Measurements from ENCODE around the gene SNPH.

SNPH gene

DNA sequence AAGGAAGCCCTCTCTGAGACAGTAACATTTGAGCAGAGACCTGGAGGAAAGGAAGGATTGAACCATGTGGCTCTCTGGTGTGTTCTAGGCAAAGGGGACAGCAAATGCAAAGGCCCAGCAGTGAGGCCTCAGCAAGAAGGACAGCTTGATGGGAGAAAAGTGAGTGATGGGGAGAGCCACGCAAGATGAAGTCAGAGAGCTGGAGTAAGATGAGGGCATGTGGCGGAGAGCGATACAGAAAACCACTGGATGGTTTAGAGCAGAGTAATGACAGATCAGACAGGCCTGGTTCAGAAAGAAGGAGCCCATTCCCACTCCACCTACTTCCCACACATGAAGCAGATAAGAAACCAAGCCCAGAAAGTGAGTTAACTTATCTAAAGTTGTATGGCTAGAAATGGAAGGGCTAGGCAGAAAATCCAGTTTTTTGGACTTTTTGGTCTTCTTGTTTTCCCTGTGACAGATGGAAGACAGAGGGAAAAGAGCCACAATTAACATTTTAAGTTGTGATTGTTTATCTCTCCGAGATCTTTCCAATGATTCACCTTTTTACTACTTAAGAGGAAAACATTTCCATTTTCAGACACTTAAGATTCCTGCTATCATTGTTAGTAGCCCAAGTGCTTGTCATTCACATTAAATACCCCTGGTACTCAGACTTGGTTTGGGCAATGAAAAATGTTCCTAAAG lies 723 bp upstream of the SNPH start:
- no peak for DNase-seq

DNA sequence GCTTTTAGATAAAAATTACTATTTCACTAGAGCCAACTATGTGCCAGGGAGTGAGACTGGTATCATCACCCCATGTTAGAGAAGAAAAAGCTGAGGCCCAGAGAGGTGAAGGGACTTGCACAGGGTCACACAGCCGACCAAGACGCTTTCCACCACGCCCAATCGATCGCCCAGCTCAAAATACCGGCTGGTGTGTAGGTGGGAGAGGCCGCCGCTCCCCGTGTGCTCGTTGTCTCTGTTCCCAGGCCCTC lies 253 bp upstream of the SNPH start:
- no peak for DNase-seq

DNA sequence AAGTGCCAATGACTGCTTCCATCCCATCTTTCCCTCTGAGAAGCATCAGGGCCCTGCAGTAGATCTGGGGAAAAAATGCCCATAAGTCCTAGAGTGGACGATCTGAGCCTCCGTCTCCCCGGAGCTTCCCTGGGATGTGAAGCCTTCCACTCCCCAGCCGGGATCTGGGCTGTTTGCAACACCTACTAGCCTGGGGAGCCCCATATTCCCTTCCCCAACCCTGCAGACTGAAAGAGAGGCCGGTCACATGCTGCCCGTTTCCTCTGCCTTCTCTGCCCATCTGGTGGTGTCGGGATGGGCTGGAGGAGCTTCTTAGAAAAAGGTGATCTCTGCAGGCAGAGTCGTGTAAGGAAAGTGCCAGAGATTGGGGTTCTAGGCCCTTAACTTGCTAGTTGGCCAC lies 1.1 kb downstream of the SNPH start:
- DNase-seq = no peak

DNA sequence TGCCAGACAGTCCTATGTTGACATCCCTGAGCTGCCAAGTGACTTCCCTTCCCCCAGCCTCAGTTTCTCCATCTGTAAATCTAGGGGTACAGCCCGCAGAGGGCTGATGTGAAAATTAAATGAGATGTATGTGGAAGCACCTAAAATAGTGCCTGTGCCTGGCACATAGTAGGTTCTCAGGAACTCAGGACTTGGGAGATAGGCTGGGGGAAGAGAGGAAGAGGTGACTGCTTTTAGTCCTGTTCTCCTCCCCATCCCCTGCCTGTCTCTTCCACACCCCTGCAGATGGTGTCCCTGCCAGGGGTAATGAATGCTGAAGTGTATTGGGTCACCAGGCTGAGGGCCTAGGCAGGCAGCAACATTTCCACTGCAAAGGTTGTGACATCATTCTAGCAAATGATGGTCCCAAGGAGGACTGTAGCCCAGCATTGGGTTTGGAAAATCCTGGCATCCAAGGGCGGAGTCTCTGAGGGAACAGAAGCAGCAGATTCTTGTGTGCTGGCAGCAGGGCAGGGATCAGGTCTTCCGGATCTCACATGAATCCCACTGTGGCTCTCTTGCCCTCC lies 1.8 kb downstream of the SNPH start:
- DNase-seq = no peak

DNA sequence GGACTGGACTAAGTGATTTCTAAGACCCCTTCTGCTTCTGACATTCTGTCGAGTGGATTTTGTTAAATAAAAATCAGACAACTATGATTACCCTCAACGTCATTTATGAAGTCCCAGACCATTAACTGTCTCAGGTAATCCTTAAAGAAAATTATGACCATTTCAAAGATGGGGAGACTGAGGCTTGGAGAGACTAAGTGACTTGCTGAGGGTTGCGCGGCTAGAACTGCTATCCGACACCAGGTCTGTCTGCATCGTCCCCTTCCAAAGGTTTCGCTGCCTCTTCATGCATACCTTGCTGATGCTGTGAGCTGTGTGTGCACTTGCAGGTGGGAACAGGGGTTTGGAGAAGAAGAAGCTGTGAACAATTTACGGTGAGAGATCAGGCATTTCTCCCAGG lies 3.1 kb downstream of the SNPH start:
- DNase-seq = no peak

DNA sequence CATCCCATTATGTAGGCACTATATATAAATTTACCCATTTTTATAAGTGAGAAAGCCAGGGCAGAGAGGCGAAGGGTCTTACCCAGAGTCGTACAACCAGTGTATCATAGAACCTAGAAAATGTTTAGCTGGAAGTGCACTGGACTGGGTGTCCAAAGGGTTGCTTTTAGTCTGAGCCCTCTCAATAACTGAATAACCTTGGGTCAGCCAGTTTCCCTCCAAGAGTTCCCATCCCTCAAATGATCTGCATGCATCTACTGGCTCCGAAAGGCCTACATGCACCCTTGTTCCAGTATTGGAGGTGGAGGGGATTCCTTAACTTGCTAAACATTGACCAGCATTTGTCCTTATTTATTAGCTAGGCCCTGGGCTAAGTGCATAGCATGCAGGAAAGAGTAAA lies 3.8 kb downstream of the SNPH start:
- DNase-seq = no peak

GRCh38 chr20:1272368-1273100 lies 6.4 kb downstream of the SNPH start:
- no peak for DNase-seq

DNA sequence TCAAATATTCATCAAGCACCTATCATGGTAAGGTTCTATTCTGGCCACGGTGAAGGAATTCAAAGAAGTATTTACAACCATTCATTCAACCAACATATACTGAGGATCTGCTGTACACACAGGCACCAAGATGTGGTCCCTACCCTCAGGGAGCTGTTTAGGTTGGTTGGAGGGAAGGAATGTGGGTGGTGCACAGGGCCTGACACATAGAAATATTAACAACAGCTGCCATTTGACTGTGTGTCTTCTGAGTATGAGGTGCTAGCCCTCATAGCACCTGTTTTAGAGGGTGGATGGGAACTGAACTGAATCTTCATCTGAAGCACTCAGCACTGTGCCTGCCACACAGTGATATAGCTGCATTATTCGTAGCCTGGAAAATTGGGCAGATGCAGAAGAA lies 7.3 kb downstream of the SNPH start:
- DNase-seq = no peak

DNA sequence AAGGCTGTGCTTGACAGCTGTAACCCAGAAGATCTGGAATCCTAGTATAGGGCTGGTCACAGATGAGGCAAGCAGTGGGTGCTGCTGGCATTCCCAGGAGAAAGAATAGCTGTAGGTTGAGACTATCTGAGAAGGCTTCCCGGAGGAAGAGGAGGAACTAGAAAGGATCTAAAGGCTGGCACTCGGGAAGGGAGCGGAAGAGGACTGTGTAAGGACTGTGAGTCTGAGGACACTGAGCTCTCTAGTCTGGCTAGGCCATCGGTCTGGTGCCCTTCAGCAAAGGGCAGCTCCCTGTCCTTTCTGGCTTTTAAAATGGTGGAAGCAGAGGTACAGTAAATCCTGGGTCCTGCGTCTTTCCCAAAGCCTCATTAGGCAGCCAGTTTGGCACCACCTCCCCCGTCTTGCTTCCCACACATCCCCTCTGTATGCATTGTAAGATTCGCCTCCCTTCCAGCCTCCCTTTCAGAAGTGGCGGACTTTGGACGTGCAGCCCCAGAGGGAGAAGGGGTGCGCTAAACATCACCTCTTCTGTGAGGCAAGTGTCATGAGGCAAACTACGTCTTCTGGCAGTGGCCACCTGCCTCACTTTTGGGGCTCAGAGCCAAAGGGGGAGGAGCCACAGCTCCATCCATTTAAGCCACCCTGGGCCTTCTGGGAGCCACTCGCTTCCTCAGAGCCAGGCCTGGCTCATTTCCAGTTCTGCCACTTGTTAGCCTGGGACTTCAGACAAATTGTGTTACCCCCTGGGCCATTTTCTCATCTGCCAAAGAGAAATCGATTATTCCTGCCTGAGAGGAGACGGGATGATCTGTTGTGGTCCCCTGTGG lies 8.6 kb downstream of the SNPH start:
- peak; percentile 90 for DNase-seq

- no peak for DNase-seq
Observed at GRCh38 chr20:1275919-1276318, 9.8 kb downstream of the SNPH start.

DNA sequence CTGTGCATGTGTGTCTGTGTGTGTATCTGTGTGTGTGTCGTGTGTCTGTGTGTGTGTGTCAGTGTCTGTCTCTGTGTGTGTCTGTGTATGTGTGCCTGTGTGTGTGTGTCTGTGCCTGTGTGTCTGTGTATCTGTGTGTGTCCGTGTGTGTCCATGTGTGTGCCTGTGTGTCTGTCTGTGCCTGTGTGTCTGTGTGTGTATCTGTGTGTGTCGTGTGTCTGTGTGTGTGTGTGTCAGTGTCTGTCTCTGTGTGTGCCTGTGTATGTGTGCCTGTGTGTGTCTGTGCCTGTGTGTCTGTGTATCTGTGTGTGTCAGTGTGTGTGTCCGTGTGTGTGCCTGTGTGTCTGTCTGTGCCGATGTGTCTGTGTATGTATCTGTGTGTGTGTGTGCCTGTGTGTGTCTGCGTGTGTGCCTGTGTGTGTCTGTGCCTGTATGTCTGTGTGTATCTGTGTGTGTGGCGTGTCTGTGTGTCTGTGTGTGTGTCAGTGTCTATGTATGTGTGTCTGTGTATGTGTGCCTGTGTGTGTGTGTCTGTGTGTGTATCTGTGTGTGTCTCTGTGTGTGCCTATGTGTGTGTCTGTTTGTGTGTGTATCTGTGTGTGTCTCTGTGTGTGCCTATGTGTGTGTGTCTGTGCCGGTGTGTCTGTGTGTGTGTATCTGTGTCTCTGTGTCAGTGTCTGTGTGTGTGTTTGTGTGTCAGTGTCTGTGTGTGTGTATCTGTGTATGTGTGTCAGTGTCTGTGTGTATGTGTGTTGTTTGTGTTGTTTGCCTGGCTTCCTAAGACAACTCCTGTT lies 11.6 kb downstream of the SNPH start:
- DNase-seq = no peak

- DNase-seq = no peak
Observed at GRCh38 chr20:1278993-1279392, 12.9 kb downstream of the SNPH start.

DNA sequence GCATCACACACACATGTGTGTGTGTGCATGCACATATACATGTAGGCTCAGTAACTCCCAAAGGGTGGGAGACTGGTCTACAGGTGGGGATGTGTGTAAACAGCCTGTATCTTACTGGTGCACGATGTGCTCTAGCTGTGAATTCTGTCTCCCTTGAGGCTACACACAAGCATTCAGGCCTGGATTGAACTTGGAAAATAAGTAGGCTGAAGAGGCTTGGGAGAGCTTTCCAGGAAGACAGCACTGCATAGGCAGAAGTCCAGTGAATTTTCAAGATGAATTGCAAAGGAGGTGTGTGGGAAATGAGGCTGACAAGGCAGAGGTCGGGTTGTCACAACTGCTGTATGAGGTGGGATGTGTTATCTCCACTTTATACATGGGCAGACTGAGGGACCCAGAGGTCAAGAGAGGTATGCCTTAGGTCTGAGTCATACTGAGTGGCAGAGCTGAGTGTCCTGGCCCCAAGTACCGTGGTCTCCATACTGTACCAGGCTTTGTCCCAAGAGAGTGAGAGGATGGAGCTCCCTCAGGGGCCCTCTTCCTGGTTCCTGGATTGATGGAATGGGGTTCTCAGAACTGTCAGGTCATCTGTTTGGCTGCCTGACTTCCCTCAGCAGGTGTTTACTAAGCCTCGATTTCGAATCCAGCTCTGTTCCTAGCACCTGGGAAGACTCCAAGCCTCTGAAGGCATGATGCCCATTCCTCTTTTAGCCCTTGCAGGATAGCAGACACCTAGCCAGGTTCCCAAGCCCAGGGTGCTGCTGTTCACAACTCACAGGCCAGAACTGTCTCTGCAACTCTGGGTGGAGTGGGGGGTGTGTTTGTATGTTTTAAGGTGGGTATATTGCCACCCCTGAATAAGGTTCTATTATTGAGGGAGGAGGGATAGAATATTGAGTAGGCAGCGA lies 14.4 kb downstream of the SNPH start:
- DNase-seq = no peak

DNA sequence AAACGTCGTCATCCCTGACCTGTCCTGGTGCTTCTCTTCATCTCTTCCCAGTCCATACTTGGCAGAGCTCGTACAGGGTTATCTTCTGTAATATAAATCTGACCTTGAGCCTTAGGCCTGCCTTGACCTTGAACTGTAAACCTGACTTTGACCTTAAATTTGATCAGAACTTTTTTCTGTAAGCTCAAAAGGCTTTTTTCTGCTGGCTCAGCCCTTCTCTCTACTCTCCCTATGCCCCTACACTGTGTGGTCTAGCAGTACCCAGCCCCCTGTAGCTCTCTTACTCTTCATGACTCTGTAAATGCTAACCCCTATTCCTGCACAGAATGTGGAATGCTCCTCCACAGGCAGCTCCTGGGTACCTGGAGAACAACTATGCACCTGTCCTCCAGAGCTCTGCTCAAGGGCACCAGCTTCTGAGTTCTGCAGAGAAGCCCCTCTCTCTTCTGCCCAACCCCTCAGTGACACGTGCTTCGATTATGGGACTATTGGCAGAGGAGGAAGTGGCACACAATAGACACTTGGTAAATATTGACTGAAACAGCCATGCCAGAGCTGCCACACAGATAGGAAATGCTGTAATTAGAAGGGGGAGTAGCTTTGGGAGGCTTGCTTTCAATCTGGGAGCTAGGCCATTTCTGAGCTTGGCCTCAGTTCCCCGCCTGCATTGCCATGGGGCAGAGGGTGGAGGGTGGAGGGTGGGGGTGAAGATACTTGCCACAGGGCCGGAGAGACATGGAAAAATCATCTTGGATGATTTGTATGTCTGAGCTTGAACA lies 15.4 kb downstream of the SNPH start:
- peak; percentile 43 for DNase-seq

- DNase-seq = no peak
Observed at GRCh38 chr20:1282966-1283365, 16.9 kb downstream of the SNPH start.

GRCh38 chr20:1283522-1284510 lies 17.7 kb downstream of the SNPH start:
- no peak for DNase-seq

GRCh38 chr20:1286267-1287024 lies 20.4 kb downstream of the SNPH start:
- DNase-seq = no peak

DNA sequence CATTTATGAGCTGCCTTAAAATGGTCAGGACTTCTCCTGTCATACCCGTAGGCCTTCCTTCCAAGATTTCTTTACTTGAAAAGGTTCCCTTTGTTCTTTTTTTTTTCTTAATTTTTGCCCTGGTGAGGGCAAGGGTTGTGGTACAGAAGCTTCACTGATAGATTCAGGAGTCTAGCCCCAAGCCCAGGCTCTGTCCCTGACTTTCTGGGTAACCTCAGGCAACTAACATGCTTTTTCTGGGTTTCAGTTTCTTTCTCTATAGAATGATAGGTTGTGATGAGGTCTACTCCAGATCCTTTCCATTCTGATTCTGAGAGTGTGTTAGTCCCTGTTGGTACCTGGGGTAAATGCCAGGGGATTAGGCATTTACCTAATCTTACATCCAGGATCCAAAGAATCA lies 21.2 kb downstream of the SNPH start:
- no peak for DNase-seq

Measured in NCI-H1105 treated with DMSO at 0.1 percent for 48 hours (cell line).